ENCODE data around the gene TULP3.

Gene TULP3

GRCh38 chr12:2890001-2890387 lies 697 bp upstream of the TULP3 start:
- TF ChIP-seq CTCF (conservative IDR thresholded peaks at IDR 0.05; ENCODE audit: low read depth, low read length) = no peak
- Histone ChIP-seq H3K27ac (peak overlapping the region; percentile 39), H3K79me2 (ENCODE audit: insufficient read depth, low read depth) (no peaks in the 10 kb centered on the region; the same call in 1 of the 2 replicates)

GRCh38 chr12:2891240-2892053 lies 756 bp downstream of the TULP3 start:
- H2AFZ ChIP-seq (ENCODE audit: low read depth) = peak overlapping the region; percentile 57
- no peaks in the 10 kb centered on the region for H3K27me3 ChIP-seq (ENCODE audit: insufficient read depth, low read depth)
- no peaks in the 10 kb centered on the region for H3K36me3 ChIP-seq (ENCODE audit: insufficient read depth)
- peak overlapping the region; percentile 31 for H3K27ac ChIP-seq
- H3K4me3 ChIP-seq (IDR thresholded peaks at IDR 0.05; ENCODE audit: insufficient read depth, low read depth, low read length) = no peak overlapping the region
- peak overlapping the region; percentile 81 for H3K4me2 ChIP-seq
- H3K79me2 ChIP-seq (ENCODE audit: insufficient read depth, low read depth) = no peaks in the 10 kb centered on the region; the same call in 1 of the 2 replicates
- peak overlapping the region; percentile 57 for H3K9ac ChIP-seq
- H4K20me1 ChIP-seq (ENCODE audit: insufficient read depth) = no peaks in the 10 kb centered on the region
- H3K4me1 ChIP-seq (ENCODE audit: low read depth, poor library complexity, severe bottlenecking) = peaks cover 8% of the 10 kb centered on the region
- no peak for TF ChIP-seq CTCF (conservative IDR thresholded peaks at IDR 0.05; ENCODE audit: low read depth, low read length)

More at GRCh38 chr12:2890001-2890387, 697 bp upstream of the TULP3 start:
- H4K20me1 ChIP-seq (ENCODE audit: insufficient read depth) = no peaks in the 10 kb centered on the region
- peak overlapping the region; percentile 57; the same call in 1 of the 2 replicates for H2AFZ ChIP-seq (ENCODE audit: low read depth)
- H3K4me3 ChIP-seq (IDR thresholded peaks at IDR 0.05; ENCODE audit: insufficient read depth, low read depth, low read length) = no peak overlapping the region
- no peaks in the 10 kb centered on the region for H3K27me3 ChIP-seq (ENCODE audit: insufficient read depth, low read depth)
- no peaks in the 10 kb centered on the region for H3K36me3 ChIP-seq (ENCODE audit: insufficient read depth)
- H3K4me2 ChIP-seq = peak overlapping the region; percentile 79
- H3K4me1 ChIP-seq (ENCODE audit: low read depth, poor library complexity, severe bottlenecking) = peaks cover 8% of the 10 kb centered on the region
- peak overlapping the region; percentile 57 for H3K9ac ChIP-seq

- Histone ChIP-seq H2AFZ (ENCODE audit: low read depth) (no peak overlapping the region), H4K20me1 (ENCODE audit: insufficient read depth) (no peaks in the 10 kb centered on the region), H3K36me3 (ENCODE audit: insufficient read depth) (no peaks in the 10 kb centered on the region), H3K4me2 (no peak overlapping the region; the same call in 1 of the 2 replicates), H3K27me3 (ENCODE audit: insufficient read depth, low read depth) (no peaks in the 10 kb centered on the region), H3K4me1 (ENCODE audit: low read depth, poor library complexity, severe bottlenecking) (peaks cover 8% of the 10 kb centered on the region), H3K79me2 (ENCODE audit: insufficient read depth, low read depth) (no peaks in the 10 kb centered on the region; the same call in 1 of the 2 replicates), H3K4me3 (IDR thresholded peaks at IDR 0.05; ENCODE audit: insufficient read depth, low read depth, low read length) (no peak overlapping the region), H3K27ac (no peak overlapping the region), H3K9ac (no peak overlapping the region)
- no peak for TF ChIP-seq CTCF (conservative IDR thresholded peaks at IDR 0.05; ENCODE audit: low read depth, low read length)
These were observed 1.6 kb downstream of the TULP3 start for GRCh38 chr12:2892246-2892645.

GRCh38 chr12:2893007-2893406 lies 2.3 kb downstream of the TULP3 start:
- Histone ChIP-seq H3K27ac (no peak overlapping the region), H3K27me3 (ENCODE audit: insufficient read depth, low read depth) (no peaks in the 10 kb centered on the region), H3K4me2 (no peak overlapping the region), H3K4me1 (ENCODE audit: low read depth, poor library complexity, severe bottlenecking) (peaks cover 8% of the 10 kb centered on the region), H4K20me1 (ENCODE audit: insufficient read depth) (no peaks in the 10 kb centered on the region), H2AFZ (ENCODE audit: low read depth) (no peak overlapping the region), H3K79me2 (ENCODE audit: insufficient read depth, low read depth) (no peaks in the 10 kb centered on the region; the same call in 1 of the 2 replicates), H3K36me3 (ENCODE audit: insufficient read depth) (no peaks in the 10 kb centered on the region), H3K9ac (no peak overlapping the region), H3K4me3 (IDR thresholded peaks at IDR 0.05; ENCODE audit: insufficient read depth, low read depth, low read length) (no peak overlapping the region)
- no peak for TF ChIP-seq CTCF (conservative IDR thresholded peaks at IDR 0.05; ENCODE audit: low read depth, low read length)
